ENCODE measurements around the gene UBE2L5.
A peak's percentile ranks its signal among the peaks of the same experiment; 100 is the strongest.

UBE2L5 gene

GRCh38 chr13:30406779-30407416 lies 15.4 kb upstream of the UBE2L5 start:
- no peak for DNase-seq

GRCh38 chr13:30408319-30409101 lies 13.8 kb upstream of the UBE2L5 start:
- peak; percentile 90 for DNase-seq

GRCh38 chr13:30409886-30410704 lies 12.2 kb upstream of the UBE2L5 start:
- DNase-seq = no peak

DNA sequence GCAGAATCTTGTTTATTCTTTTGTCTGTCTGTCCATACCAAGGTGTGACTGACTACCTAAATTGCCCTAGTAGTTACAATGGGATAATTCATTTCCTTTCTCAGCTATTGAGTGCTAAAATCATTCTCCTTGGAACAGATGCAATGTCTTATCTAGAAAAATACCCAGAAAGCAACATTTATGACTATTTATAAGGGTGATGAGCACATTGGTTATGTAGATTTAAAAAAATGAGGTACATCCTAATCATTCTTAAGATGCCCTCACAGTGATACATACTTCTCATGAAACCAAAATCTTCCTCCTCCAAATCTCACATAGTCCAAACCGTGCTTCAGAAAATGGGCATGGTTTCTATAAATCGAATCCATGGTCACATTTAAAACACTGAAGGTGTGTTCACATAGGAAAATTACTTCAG lies 11.6 kb upstream of the UBE2L5 start:
- DNase-seq = no peak

DNA sequence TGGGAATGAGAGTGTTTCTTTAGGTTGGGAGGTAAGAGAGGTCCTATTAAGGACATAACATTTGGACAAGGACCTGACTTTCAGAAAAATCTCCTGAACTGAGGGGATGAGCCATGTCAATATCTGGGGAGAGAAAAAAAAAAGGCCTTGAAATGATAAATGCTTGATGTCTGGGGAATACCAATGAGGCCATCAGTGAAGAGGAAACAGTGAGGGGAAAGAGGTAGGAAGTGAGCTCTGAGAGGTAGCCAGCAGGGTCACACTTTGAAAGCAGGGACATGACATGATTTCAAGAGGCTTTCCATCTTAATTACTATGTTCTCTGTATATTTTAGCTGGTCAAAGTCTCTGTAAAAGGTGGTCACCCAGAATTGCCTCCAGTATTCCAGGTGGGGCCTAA lies 9.9 kb upstream of the UBE2L5 start:
- DNase-seq = no peak

DNA sequence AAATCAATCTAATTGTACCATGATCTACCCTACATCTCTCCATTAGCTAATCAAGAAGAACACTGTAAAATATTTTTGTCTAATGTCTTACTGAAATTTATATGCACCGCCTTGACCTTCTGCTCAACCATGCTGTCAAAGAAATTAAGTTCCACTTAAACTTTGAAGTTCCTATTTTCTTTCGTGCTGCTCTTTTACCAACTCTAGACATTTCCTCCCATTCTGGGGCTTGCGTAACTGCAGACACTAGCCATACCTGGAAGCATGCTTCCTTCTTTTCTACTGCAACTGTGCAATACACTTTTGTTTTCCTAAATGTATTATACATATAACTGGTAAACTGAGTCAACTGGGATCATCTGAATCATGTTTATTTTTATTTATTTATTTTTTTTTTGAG lies 8.5 kb upstream of the UBE2L5 start:
- DNase-seq = no peak

DNA sequence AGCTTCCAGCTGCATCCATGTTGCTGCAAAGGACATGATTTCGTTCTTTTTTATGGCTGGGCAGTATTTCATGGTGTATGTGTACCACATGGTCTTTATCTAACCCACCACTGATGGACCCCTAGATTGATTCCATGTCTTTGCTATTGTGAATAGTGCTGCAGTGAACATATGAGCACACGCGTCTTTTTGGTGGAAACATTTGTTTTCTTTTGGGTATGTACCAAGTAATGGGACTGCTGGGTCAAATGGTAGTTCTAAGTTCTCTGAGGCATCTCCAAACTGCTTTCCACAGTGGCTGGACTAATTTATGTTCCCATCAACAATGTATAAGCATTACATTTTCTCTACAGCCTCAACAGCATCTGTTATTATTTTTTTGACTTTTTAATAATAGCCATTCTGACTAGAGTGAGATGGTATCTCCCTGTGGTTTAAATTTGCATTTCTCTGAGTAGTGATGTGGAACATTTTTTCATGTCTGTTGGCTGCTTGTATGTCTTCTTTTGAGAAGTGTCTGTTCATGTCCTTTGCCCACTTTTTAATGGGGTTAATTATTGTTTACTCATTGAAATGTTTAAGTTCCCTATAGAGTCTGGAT lies 6.8 kb upstream of the UBE2L5 start:
- DNase-seq = no peak

- DNase-seq = no peak
Measured at GRCh38 chr13:30416471-30416870, 5.8 kb upstream of the UBE2L5 start.

GRCh38 chr13:30418075-30418716 lies 4.1 kb upstream of the UBE2L5 start:
- DNase-seq = no peak

GRCh38 chr13:30418717-30419459 lies 3.4 kb upstream of the UBE2L5 start:
- DNase-seq = no peak

GRCh38 chr13:30421093-30422053 lies 920 bp upstream of the UBE2L5 start:
- peak; percentile 24 for DNase-seq

DNA sequence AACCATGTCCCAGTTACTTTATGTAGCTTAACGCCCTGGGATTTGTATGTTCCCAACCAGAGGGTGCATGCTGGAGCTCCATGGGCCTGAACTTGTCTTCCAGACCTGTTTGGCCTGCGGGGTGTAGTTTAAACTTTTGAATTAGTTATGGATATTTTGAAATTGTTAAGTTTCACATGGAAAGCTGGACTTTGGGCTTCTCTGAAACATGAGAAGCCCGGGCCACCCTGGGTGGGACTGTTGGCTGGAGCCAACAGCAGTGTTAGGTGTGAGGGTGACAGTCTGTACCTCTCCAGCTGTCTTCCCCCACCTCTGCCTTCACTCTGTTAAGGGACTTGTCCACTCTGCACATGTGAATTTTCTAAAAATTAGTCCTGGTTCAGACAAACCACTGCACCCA lies 1.6 kb downstream of the UBE2L5 start:
- no peak for DNase-seq

- no peak for DNase-seq
Measured at GRCh38 chr13:30429235-30429634, 6.9 kb downstream of the UBE2L5 start.

DNA sequence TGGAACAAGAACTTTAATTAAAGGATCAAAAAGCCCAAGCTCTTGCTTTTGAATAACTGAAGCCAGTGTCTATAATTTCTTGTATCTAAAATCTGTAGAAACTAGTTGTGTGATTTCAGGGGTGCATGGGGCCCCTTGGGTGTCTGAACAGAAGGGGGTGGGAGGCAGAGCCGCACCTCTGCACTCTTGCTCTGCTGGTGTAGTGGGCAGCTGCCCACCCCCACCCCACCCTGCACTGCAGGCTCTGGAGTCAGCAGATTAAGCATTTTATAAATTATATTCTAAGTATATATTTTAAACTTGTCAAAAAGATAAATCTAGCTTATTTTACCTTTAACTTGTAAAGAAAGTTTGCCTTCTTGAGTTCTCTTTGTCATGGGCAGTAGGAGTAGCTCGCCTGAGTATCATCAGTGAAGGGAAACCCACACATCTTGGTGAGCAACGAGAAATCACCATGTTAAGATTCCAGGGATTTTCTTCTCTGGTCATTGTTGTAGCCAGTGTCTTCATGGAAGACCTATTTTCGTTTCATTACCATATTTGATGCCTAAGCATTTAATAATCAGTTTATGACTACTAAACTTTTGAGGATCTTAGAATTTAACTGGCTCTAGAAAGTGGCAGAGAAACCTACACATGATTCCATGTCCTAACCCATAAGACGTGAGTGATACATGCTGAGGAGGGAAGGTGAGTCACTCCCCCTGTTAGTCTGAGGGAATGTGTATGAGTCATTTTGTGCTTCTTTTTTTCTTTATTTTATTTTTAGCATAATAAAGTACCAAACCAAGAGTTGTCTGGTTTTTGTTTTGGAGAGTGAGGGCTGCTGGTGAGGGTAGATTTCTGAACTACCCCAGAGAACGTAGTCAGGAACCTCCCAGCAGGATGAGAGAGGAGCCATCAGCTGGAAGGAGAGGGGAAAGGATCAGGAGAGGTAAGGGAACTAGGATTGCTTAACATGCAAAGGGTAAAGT lies 7.7 kb downstream of the UBE2L5 start:
- no peak for DNase-seq

DNA sequence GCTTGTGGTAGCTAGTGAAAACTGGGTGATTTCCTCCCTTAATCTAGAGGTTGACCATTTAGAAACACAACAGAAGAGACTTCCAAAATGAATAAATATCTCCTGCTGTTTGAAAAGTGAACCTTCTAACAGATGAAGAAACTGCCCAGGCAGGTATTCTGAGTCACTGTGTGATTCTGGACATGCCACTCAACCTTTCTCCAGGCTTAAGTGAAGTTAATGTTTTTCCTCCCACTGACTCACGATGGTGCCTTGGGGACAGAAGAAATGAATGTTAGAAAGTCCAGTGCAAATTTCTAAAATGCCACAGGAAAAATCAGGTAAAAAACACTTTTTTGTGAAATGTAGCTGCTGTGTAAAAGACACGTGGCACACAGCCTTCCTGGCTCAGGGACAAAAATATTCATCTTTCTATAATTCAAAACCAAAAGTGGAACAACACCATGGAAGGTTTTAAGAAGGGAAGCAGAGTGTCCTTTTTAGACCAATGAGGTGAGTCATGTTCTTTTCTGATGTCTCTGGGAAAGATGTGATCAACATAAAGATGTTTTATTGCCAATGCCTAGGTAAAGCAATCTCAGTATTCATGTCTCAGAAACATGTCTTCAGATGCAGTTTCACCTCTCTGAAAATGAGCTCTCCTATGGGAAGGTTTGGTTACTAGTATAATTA lies 9.1 kb downstream of the UBE2L5 start:
- no peak for DNase-seq

GRCh38 chr13:30435911-30436451 lies 13.7 kb downstream of the UBE2L5 start:
- no peak for DNase-seq

DNA sequence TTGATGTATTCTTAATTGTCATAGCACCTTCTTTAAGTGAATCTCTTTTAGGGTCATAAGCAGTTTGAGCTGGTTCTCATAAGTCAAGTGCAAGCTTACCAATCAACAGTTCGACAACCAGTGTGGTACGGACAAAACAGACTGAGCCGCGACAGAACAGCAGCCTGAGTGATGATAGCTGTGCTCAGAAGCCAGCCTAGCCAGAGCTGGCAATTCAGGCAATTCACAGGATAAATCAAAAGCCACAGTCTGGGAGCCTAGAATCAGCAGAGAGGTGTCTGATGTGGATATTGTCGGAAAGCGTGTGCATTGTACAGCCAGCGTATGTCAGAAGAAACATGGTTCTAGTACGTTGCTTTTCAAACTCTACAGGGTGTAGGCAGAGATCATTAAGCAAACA lies 14.9 kb downstream of the UBE2L5 start:
- DNase-seq = no peak

DNA sequence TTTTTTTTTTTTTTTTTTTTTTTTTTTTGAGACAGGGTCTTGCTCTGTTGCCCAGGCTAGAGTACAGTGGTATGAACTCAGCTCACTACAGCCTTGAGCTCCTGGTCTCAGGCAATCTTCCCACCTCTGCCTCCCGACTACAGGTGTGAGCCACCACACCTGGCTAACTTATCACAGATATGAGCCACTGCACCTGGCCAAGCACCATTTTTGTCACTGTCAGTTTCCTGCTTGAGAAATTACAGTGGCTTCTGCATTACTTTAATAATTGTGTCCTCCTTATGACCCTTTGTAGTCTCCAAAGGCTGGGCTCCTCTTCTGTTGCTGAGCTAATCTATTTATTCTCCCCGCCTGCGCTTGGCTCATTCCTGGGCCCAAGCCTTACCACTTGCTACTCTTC lies 16.0 kb downstream of the UBE2L5 start:
- no peak for DNase-seq

Measured in hematopoietic multipotent progenitor cell treated with erythropoietin and hydrocortisone succinate and interleukin-3 and kit ligand, for 8 days (in vitro differentiated cells).